Endothelial cell of umbilical vein (primary cell): ENCODE measurements around the gene IQGAP2. TPM values are rescaled to one million over a fixed set of nuclear protein-coding genes. Genes with fewer than 3 reads are reported as not detected.

Experiments used
- BruUV-seq: library from RNA; stranded (reverse); fragments of 400-500 nt; replicated peaks from 2 replicates; lab custom pipeline; 2021; lab: Mats Ljungman, UMichigan
- CTCF ChIA-PET: fragments of 300-600, 350-600 bp; sonication (Branson Sonifier 250); formaldehyde crosslinking; loops from one replicate; lab custom pipeline; 2021; ENCODE audit warnings: antibody characterized with exemption, inconsistent platforms; lab: Charles Lee
- POLR2A ChIA-PET: fragments of 300-600, 350-600 bp; sonication (Branson Sonifier 250); formaldehyde crosslinking; loops from one replicate; lab custom pipeline; 2021; ENCODE audit warnings: antibody characterized with exemption, inconsistent platforms; lab: Charles Lee
- DNase-seq: peaks from one replicate; pipeline ENCODE4 v3.0.0-alpha.2; 2011; ENCODE audit warnings: low read depth, low spot score
- FAIRE-seq: peaks from 2 replicates; lab custom pipeline; 2011; peaks lifted over from hg19 to GRCh38; lab: Jason Lieb, UNC
- H2AFZ ChIP-seq: 2 replicates; pipeline ENCODE4 v1.6.0; 2012; ENCODE audit warnings: low read depth, low read length, control low read depth, inconsistent platforms
- H3K27ac ChIP-seq: 2 replicates; pipeline ENCODE4 v1.5.1; 2011; ENCODE audit warnings: low read depth, mild to moderate bottlenecking, control low read depth, low read length, moderate library complexity; ENCODE audit not compliant: insufficient read depth
- H3K27me3 ChIP-seq, 2 experiments: 2 replicates each; pipeline versions ENCODE4 v1.6.0 to v1.6.1; 2011; ENCODE audit warnings: low read length in 2 of 2, mixed read lengths in 1 of 2; ENCODE audit not compliant: control insufficient read depth in 2 of 2, insufficient read depth in 2 of 2
- H3K36me3 ChIP-seq, 2 experiments: 2 replicates in 1 of 2; 3 replicates in 1 of 2; pipeline ENCODE4 v1.5.1; 2011; ENCODE audit warnings: low read length in 2 of 2, mild to moderate bottlenecking in 1 of 2, moderate library complexity in 1 of 2; ENCODE audit not compliant: control insufficient read depth in 2 of 2, insufficient read depth in 2 of 2; ENCODE audit errors: extremely low read depth in 1 of 2
- H3K4me1 ChIP-seq: 3 replicates; pipeline ENCODE4 v1.5.1; 2011; ENCODE audit warnings: mild to moderate bottlenecking, low read length; ENCODE audit not compliant: control insufficient read depth, insufficient read depth; ENCODE audit errors: extremely low read depth
- H3K4me2 ChIP-seq: 2 replicates; pipeline ENCODE4 v1.6.1; 2011; ENCODE audit warnings: low read length, control low read depth, mixed read lengths; ENCODE audit not compliant: insufficient read depth
- H3K4me3 ChIP-seq, 3 experiments: fragments of 200-600 bp in 1 of 3; sonication (generic), shearing (Covaris generic) in 1 of 3; replicated peaks in 1 of 3; 2 replicates each; pipeline ENCODE4 v1.5.1; 2011 to 2016; ENCODE audit warnings: control low read depth in 3 of 3, low read length in 3 of 3, mild to moderate bottlenecking in 2 of 3, inconsistent platforms in 1 of 3, low read depth in 1 of 3, moderate library complexity in 1 of 3; ENCODE audit not compliant: insufficient read depth in 1 of 3
- H3K79me2 ChIP-seq: 2 replicates; pipeline ENCODE4 v1.6.0; 2012; ENCODE audit warnings: low read length, inconsistent platforms; ENCODE audit not compliant: control insufficient read depth, insufficient read depth
- H3K9ac ChIP-seq: replicated peaks from 2 replicates; pipeline ENCODE3; 2011; ENCODE audit warnings: low read length, control low read depth; ENCODE audit not compliant: insufficient read depth; ENCODE audit errors: extremely low read depth
- H3K9me1 ChIP-seq: replicated peaks from 3 replicates; pipeline ENCODE4 v1.6.0; 2011; ENCODE audit warnings: mild to moderate bottlenecking, low read length; ENCODE audit not compliant: control insufficient read depth, insufficient read depth; ENCODE audit errors: extremely low read depth
- H3K9me3 ChIP-seq: replicated peaks from 2 replicates; pipeline ENCODE4 v1.5.1; 2012; ENCODE audit warnings: low read length, inconsistent platforms; ENCODE audit not compliant: control insufficient read depth, insufficient read depth
- H4K20me1 ChIP-seq: replicated peaks from 2 replicates; pipeline ENCODE3; 2011; ENCODE audit warnings: mild to moderate bottlenecking, low read length; ENCODE audit not compliant: control insufficient read depth, insufficient read depth; ENCODE audit errors: extremely low read depth
- EZH2 ChIP-seq: IDR thresholded peaks from 2 replicates; pipeline ENCODE4 v1.6.1; 2012; ENCODE audit warnings: borderline replicate concordance, low read depth, mild to moderate bottlenecking, moderate library complexity, low read length, inconsistent platforms; ENCODE audit not compliant: severe bottlenecking
- FOS ChIP-seq: IDR thresholded peaks from 2 replicates; pipeline ENCODE4 v1.6.1; 2011; ENCODE audit warnings: mild to moderate bottlenecking, low read length, moderate library complexity, borderline replicate concordance; ENCODE audit not compliant: insufficient read depth
- MYC ChIP-seq: IDR thresholded peaks from one replicate; pipeline ENCODE4 v1.6.1; 2011; ENCODE audit warnings: mild to moderate bottlenecking, low read depth, low read length
- POLR2A ChIP-seq: IDR thresholded peaks from 2 replicates; pipeline ENCODE4 v1.6.1; 2012; ENCODE audit warnings: low read depth, mild to moderate bottlenecking, control low read depth, low read length
- dilution Hi-C: fragments of 300-500 bp; cut with MboI; formaldehyde crosslinking; loops from one replicate; pipeline ENCODE4 v1.15.0; 2019; ENCODE audit warnings: low sequenced_read_pairs; ENCODE audit not compliant: extremely low pct_ligation_motif_present
- intact Hi-C: fragments of 100-400 bp; cut with micrococcal nuclease; formaldehyde crosslinking; loops from one replicate; pipeline ENCODE4 v1.10.0; 2022
- polyA plus RNA-seq, 4 experiments: library from polyadenylated mRNA; depleted of rRNA in 3 of 4; stranded (reverse) in 3 of 4; unstranded in 1 of 4; fragments of >200 nt; gene quantifications; 2 replicates each; pipeline versions ENCODE4 v1.2.1 to v1.2.3, GENCODE V29; 2011 to 2012; ENCODE audit warnings: missing spikeins in 1 of 4
- total RNA-seq: library from RNA; stranded (reverse); gene quantifications from 2 replicates; pipeline ENCODE4 v1.2.3, GENCODE V29; 2021
- TF ChIP-seq, protein P1 (sequence below), 2 donors: IDR thresholded peaks; 1 replicate in 1 of 2; 2 replicates in 1 of 2; pipeline ENCODE4 v1.5.1; 2011; ENCODE audit warnings: low read length in 2 of 2, mild to moderate bottlenecking in 2 of 2, moderate library complexity in 2 of 2, control low read depth in 1 of 2, inconsistent platforms in 1 of 2, low read depth in 1 of 2; ENCODE audit not compliant: insufficient read depth in 1 of 2; ENCODE audit errors: extremely low read depth in 1 of 2

The IQGAP2 gene
- total and polyA plus RNA-seq, 2 donors (not counting 3 experiments of a cell fraction or from before 2014, with no cell fraction given), result 4.5 to 4.7 TPM

DNA sequence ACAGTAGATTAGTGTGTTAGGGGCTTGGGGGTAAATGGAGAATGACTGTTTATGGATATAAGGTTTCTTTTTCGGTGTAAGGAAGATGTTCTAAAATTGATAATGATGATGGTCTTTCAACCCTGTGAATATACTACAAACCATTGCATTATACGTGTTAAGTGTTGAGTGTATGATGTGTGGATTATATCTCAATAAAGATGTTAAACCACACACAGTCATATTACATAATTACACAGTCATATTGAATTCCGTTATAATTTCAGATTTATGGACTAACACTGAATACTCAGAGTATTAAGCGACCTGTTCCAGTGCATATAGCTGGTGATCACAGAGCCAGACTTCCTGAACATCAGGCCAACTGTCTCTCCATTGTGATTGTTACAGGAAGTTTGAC lies 152.0 kb downstream of the IQGAP2 start:
- dilution Hi-C loops, result no loop called here
- H3K27me3 ChIP-seq, result peaks cover 2 to 3% of the 10 kb centered on the region in 2 experiments
- no peak overlapping the region for H3K9ac ChIP-seq
- DNase-seq, result no peak
- H3K27ac ChIP-seq, result no peak overlapping the region
- no peaks in the 10 kb centered on the region for H3K79me2 ChIP-seq
- intact Hi-C loops, result no loop called here
- no peak overlapping the region for H2AFZ ChIP-seq
- H3K4me3 ChIP-seq, result no peak overlapping the region
- H3K4me2 ChIP-seq, result no peak overlapping the region
- H3K9me1 ChIP-seq, result no peaks in the 10 kb centered on the region
- TF ChIP-seq EZH2, result no peak
- no peak for TF ChIP-seq POLR2A
- TF ChIP-seq FOS, result no peak
- H3K9me3 ChIP-seq, result no peaks in the 10 kb centered on the region
- H4K20me1 ChIP-seq, result no peaks in the 10 kb centered on the region
- FAIRE-seq, result no peak
- ChIA-PET POLR2A (no interaction called here), CTCF (no interaction called here)
- H3K4me1 ChIP-seq, result no peaks in the 10 kb centered on the region
- H3K36me3 ChIP-seq, result no peaks in the 10 kb centered on the region
- no TSS peak for BruUV-seq

GRCh38 chr5:76555717-76556116 lies 152.6 kb downstream of the IQGAP2 start:
- DNase-seq (no peak), FAIRE-seq (no peak)
- POLR2A ChIA-PET, result no interaction called here
- intact Hi-C loops (no loop called here), dilution Hi-C loops (no loop called here)
- Histone ChIP-seq H4K20me1 (no peaks in the 10 kb centered on the region), H3K9me3 (no peaks in the 10 kb centered on the region), H2AFZ (no peak overlapping the region), H3K4me3 (no peak overlapping the region), H3K4me1 (no peaks in the 10 kb centered on the region), H3K27ac (no peak overlapping the region), H3K9me1 (no peaks in the 10 kb centered on the region), H3K36me3 (no peaks in the 10 kb centered on the region), H3K79me2 (no peaks in the 10 kb centered on the region), H3K4me2 (no peak overlapping the region), H3K27me3 (peaks cover 2 to 3% of the 10 kb centered on the region in 2 experiments), H3K9ac (no peak overlapping the region)
- no TSS peak for BruUV-seq
- TF ChIP-seq MYC (no peak), EZH2 (no peak)
- TF ChIP-seq, protein P1, sequence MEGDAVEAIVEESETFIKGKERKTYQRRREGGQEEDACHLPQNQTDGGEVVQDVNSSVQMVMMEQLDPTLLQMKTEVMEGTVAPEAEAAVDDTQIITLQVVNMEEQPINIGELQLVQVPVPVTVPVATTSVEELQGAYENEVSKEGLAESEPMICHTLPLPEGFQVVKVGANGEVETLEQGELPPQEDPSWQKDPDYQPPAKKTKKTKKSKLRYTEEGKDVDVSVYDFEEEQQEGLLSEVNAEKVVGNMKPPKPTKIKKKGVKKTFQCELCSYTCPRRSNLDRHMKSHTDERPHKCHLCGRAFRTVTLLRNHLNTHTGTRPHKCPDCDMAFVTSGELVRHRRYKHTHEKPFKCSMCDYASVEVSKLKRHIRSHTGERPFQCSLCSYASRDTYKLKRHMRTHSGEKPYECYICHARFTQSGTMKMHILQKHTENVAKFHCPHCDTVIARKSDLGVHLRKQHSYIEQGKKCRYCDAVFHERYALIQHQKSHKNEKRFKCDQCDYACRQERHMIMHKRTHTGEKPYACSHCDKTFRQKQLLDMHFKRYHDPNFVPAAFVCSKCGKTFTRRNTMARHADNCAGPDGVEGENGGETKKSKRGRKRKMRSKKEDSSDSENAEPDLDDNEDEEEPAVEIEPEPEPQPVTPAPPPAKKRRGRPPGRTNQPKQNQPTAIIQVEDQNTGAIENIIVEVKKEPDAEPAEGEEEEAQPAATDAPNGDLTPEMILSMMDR (IDR thresholded peaks at IDR 0.05; ENCODE audit: extremely low read depth in 1 of 2, insufficient read depth in 1 of 2, low read depth in 1 of 2, low read length in 2 of 2), result no peak
- CTCF ChIA-PET, result no interaction called here
